Endothelial cell of umbilical vein (primary cell): ENCODE measurements around the gene YIPF2.

Experiments used
- EZH2 ChIP-seq: IDR thresholded peaks from 2 replicates; pipeline ENCODE4 v1.6.1; 2012; ENCODE audit warnings: borderline replicate concordance, low read depth, mild to moderate bottlenecking, moderate library complexity, low read length, inconsistent platforms; ENCODE audit not compliant: severe bottlenecking
- FOS ChIP-seq: IDR thresholded peaks from 2 replicates; pipeline ENCODE4 v1.6.1; 2011; ENCODE audit warnings: mild to moderate bottlenecking, low read length, moderate library complexity, borderline replicate concordance; ENCODE audit not compliant: insufficient read depth
- POLR2A ChIP-seq: IDR thresholded peaks from 2 replicates; pipeline ENCODE4 v1.6.1; 2012; ENCODE audit warnings: low read depth, mild to moderate bottlenecking, control low read depth, low read length
- POLR2AphosphoS5 ChIP-seq: IDR thresholded peaks from 2 replicates; pipeline ENCODE4 v1.6.1; 2012; ENCODE audit warnings: low read depth, mild to moderate bottlenecking, control low read depth, low read length, moderate library complexity; ENCODE audit not compliant: insufficient read depth
- TF ChIP-seq, protein P1 (sequence below), 2 donors: IDR thresholded peaks; 1 replicate in 1 of 2; 2 replicates in 1 of 2; pipeline ENCODE4 v1.5.1; 2011; ENCODE audit warnings: low read length in 2 of 2, mild to moderate bottlenecking in 2 of 2, moderate library complexity in 2 of 2, control low read depth in 1 of 2, inconsistent platforms in 1 of 2, low read depth in 1 of 2; ENCODE audit not compliant: insufficient read depth in 1 of 2; ENCODE audit errors: extremely low read depth in 1 of 2

DNA sequence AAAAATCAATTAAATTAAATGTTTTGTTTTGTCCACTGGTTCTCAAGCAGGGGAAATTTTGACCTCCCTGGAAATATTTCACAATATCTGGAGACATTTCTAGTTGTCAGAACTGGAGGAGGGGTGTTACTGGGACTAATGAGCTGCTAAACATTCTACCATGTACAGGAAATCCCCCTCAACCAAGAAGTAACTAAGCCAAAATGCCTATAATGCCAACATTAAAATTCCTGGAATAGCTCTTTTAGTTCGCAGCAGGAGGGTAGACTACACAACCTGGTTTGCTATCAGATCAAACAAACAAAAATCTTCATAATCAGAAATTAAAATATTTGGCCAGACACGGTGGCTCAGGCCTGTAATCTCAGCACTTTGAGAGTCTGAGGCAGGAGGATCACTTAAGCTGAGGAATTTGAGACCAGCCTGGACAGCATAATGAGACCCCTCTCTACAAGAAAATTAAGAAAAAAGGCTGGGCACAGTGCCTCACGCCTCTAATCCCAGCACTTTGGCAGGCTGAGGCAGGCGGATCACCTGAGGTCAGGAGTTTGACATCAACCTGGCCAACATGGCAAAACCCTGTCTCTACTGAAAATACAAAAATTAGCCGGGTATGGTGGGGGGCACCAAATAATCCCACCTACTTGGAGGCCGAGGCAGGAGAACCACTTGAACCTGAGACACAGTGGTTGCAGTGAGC is 18.7 kb upstream of the YIPF2 start:
- TF ChIP-seq, protein P1, sequence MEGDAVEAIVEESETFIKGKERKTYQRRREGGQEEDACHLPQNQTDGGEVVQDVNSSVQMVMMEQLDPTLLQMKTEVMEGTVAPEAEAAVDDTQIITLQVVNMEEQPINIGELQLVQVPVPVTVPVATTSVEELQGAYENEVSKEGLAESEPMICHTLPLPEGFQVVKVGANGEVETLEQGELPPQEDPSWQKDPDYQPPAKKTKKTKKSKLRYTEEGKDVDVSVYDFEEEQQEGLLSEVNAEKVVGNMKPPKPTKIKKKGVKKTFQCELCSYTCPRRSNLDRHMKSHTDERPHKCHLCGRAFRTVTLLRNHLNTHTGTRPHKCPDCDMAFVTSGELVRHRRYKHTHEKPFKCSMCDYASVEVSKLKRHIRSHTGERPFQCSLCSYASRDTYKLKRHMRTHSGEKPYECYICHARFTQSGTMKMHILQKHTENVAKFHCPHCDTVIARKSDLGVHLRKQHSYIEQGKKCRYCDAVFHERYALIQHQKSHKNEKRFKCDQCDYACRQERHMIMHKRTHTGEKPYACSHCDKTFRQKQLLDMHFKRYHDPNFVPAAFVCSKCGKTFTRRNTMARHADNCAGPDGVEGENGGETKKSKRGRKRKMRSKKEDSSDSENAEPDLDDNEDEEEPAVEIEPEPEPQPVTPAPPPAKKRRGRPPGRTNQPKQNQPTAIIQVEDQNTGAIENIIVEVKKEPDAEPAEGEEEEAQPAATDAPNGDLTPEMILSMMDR (IDR thresholded peaks at IDR 0.05; ENCODE audit: extremely low read depth in 1 of 2, insufficient read depth in 1 of 2, low read depth in 1 of 2, low read length in 2 of 2), result no peak
- TF ChIP-seq POLR2AphosphoS5, result no peak
- TF ChIP-seq EZH2, result no peak
- TF ChIP-seq FOS, result no peak
- no peak for TF ChIP-seq POLR2A
